ENCODE results near the gene RDH13.

DNA sequence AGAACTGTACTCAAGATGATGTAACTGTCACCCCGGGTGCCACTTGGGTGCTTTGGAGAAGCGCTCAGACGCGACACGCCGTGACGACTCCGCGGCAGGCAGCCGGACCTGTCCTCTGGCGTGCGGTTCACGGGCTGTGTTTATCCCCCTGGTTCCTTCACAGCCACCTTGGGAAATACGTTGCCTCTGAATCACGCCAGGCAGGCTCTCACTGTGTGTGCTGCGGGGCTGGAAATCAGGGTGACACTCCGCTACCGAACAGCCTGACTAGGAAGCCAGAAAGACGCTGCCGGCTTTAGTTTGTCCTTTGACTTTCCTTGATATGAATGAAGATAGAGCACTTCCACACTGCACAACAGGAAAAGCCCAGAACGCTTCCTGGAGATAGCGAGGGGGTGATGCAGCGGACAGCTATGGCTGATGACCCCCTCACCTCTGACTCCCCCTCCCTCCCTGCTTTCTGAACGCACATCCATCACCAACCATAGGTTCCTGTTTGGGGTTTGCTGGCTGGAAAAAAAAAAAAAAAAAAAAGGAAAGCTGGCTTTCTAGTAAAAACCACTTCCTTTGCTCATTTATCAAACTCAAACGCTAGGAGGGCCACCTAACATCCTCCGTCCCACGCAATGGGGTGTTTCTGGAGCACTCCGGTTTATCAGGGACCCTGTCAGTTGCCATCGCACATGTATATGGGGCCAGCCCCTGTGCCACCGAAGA lies 21.2 kb downstream of the RDH13 start:
- TF ChIP-seq, protein P1, sequence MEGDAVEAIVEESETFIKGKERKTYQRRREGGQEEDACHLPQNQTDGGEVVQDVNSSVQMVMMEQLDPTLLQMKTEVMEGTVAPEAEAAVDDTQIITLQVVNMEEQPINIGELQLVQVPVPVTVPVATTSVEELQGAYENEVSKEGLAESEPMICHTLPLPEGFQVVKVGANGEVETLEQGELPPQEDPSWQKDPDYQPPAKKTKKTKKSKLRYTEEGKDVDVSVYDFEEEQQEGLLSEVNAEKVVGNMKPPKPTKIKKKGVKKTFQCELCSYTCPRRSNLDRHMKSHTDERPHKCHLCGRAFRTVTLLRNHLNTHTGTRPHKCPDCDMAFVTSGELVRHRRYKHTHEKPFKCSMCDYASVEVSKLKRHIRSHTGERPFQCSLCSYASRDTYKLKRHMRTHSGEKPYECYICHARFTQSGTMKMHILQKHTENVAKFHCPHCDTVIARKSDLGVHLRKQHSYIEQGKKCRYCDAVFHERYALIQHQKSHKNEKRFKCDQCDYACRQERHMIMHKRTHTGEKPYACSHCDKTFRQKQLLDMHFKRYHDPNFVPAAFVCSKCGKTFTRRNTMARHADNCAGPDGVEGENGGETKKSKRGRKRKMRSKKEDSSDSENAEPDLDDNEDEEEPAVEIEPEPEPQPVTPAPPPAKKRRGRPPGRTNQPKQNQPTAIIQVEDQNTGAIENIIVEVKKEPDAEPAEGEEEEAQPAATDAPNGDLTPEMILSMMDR (IDR thresholded peaks at IDR 0.05): no peak
- no peak for TF ChIP-seq POLR2A (IDR thresholded peaks at IDR 0.05)
